ENCODE measurements around the gene CCDC91. TPM values are rescaled to one million over a fixed set of nuclear protein-coding genes. Genes with fewer than 3 reads are reported as not detected.

The CCDC91 gene
- total and polyA plus RNA-seq, 2 donors from 2014 or later: 17.5 to 35.7 TPM

- no peak overlapping the region for H3K4me3 ChIP-seq (ENCODE audit: low read length in 3 of 3)
- TF ChIP-seq CTCF (IDR thresholded peaks at IDR 0.05; ENCODE audit: borderline replicate concordance, extremely low read depth, insufficient read depth): no peak
- DNase-seq (no peak), FAIRE-seq (no peak)
- no peaks in the 10 kb centered on the region for H3K9me3 ChIP-seq (ENCODE audit: control insufficient read depth in 2 of 3, insufficient read depth in 1 of 3, low read length in 3 of 3)
- H3K27me3 ChIP-seq (ENCODE audit: control insufficient read depth, insufficient read depth, low read length): no peaks in the 10 kb centered on the region
- H3K27ac ChIP-seq (ENCODE audit: low read depth in 2 of 2, low read length in 2 of 2): no peak overlapping the region
- no peaks in the 10 kb centered on the region for H3K4me1 ChIP-seq (ENCODE audit: control insufficient read depth in 2 of 3, insufficient read depth in 2 of 3, low read depth in 1 of 3, low read length in 3 of 3)
- no peaks in the 10 kb centered on the region for H3K36me3 ChIP-seq (ENCODE audit: control insufficient read depth in 2 of 3, insufficient read depth in 3 of 3, low read length in 3 of 3)
- H3K9ac ChIP-seq (ENCODE audit: low read length in 3 of 3): no peak overlapping the region
- intact Hi-C loops (cut with DNase I): no loop called here
Measured at GRCh38 chr12:28158353-28158752, 31.9 kb upstream of the CCDC91 start.

GRCh38 chr12:28159688-28160087 is 30.6 kb upstream of the CCDC91 start:
- no peaks in the 10 kb centered on the region for H3K27me3 ChIP-seq (ENCODE audit: control insufficient read depth, insufficient read depth, low read length)
- no peak overlapping the region for H3K4me3 ChIP-seq (ENCODE audit: low read length in 3 of 3)
- no peaks in the 10 kb centered on the region for H3K9me3 ChIP-seq (ENCODE audit: control insufficient read depth in 2 of 3, insufficient read depth in 1 of 3, low read length in 3 of 3)
- DNase-seq (no peak), FAIRE-seq (no peak)
- no peak overlapping the region for H3K9ac ChIP-seq (ENCODE audit: low read length in 3 of 3)
- TF ChIP-seq CTCF (IDR thresholded peaks at IDR 0.05; ENCODE audit: borderline replicate concordance, extremely low read depth, insufficient read depth): no peak
- no peaks in the 10 kb centered on the region for H3K4me1 ChIP-seq (ENCODE audit: control insufficient read depth in 2 of 3, insufficient read depth in 2 of 3, low read depth in 1 of 3, low read length in 3 of 3)
- intact Hi-C loops (cut with DNase I): no loop called here
- no peak overlapping the region for H3K27ac ChIP-seq (ENCODE audit: low read depth in 2 of 2, low read length in 2 of 2)
- H3K36me3 ChIP-seq (ENCODE audit: control insufficient read depth in 2 of 3, insufficient read depth in 3 of 3, low read length in 3 of 3): no peaks in the 10 kb centered on the region

- Histone ChIP-seq H3K27me3 (ENCODE audit: control insufficient read depth, insufficient read depth, low read length) (no peaks in the 10 kb centered on the region), H3K4me3 (ENCODE audit: low read length in 3 of 3) (no peak overlapping the region), H3K36me3 (ENCODE audit: control insufficient read depth in 2 of 3, insufficient read depth in 3 of 3, low read length in 3 of 3) (no peaks in the 10 kb centered on the region), H3K9ac (ENCODE audit: low read length in 3 of 3) (no peak overlapping the region), H3K9me3 (ENCODE audit: control insufficient read depth in 2 of 3, insufficient read depth in 1 of 3, low read length in 3 of 3) (no peaks in the 10 kb centered on the region), H3K27ac (ENCODE audit: low read depth in 2 of 2, low read length in 2 of 2) (no peak overlapping the region), H3K4me1 (ENCODE audit: control insufficient read depth in 2 of 3, insufficient read depth in 2 of 3, low read depth in 1 of 3, low read length in 3 of 3) (no peaks in the 10 kb centered on the region)
- FAIRE-seq (no peak), DNase-seq (no peak)
- no peak for TF ChIP-seq CTCF (IDR thresholded peaks at IDR 0.05; ENCODE audit: borderline replicate concordance, extremely low read depth, insufficient read depth)
- intact Hi-C loops (cut with DNase I): no loop called here
Measured at GRCh38 chr12:28161697-28162096, 28.6 kb upstream of the CCDC91 start.

- Histone ChIP-seq H3K9ac (ENCODE audit: low read length in 3 of 3) (no peak overlapping the region), H3K4me1 (ENCODE audit: control insufficient read depth in 2 of 3, insufficient read depth in 2 of 3, low read depth in 1 of 3, low read length in 3 of 3) (no peaks in the 10 kb centered on the region), H3K27ac (ENCODE audit: low read depth in 2 of 2, low read length in 2 of 2) (no peak overlapping the region), H3K27me3 (ENCODE audit: control insufficient read depth, insufficient read depth, low read length) (no peaks in the 10 kb centered on the region), H3K4me3 (ENCODE audit: low read length in 3 of 3) (no peak overlapping the region), H3K36me3 (ENCODE audit: control insufficient read depth in 2 of 3, insufficient read depth in 3 of 3, low read length in 3 of 3) (no peaks in the 10 kb centered on the region), H3K9me3 (ENCODE audit: control insufficient read depth in 2 of 3, insufficient read depth in 1 of 3, low read length in 3 of 3) (no peaks in the 10 kb centered on the region)
- FAIRE-seq: no peak
- no peak for TF ChIP-seq CTCF (IDR thresholded peaks at IDR 0.05; ENCODE audit: borderline replicate concordance, extremely low read depth, insufficient read depth)
- intact Hi-C loops (cut with DNase I): no loop called here
- DNase-seq: no peak
Measured at GRCh38 chr12:28162697-28163096, 27.6 kb upstream of the CCDC91 start.

Measured in kidney (tissue), 14 donors.